Chondrocyte (in vitro differentiated cells): ENCODE data around the gene PPP6R1. TPM values are rescaled to one million over a fixed set of nuclear protein-coding genes. Genes with fewer than 3 reads are reported as not detected.

ENCODE experiments used
- DNase-seq: peaks from one replicate; pipeline ENCODE4 v3.0.0; 2021; ENCODE audit warnings: mixed read lengths, low spot score
- H3K27ac Mint-ChIP-seq: one replicate; pipeline ENCODE4 v1.8.0; 2021; ENCODE audit warnings: mild to moderate bottlenecking, moderate library complexity, mixed read lengths; ENCODE audit not compliant: unreplicated experiment
- H3K27me3 Mint-ChIP-seq: 2 replicates; pipeline ENCODE4 v1.8.0; 2021; ENCODE audit warnings: low read depth, mixed read lengths
- H3K36me3 Mint-ChIP-seq: 2 replicates; pipeline ENCODE4 v1.8.0; 2021; ENCODE audit warnings: low read depth, mixed read lengths
- H3K4me1 Mint-ChIP-seq: 2 replicates; pipeline ENCODE4 v1.8.0; 2021; ENCODE audit warnings: low read depth, mild to moderate bottlenecking, mixed read lengths
- H3K4me3 Mint-ChIP-seq: one replicate; pipeline ENCODE4 v1.8.0; 2021; ENCODE audit warnings: mild to moderate bottlenecking, moderate library complexity, mixed read lengths; ENCODE audit not compliant: unreplicated experiment
- H3K9me3 Mint-ChIP-seq: 2 replicates; pipeline ENCODE4 v1.8.0; 2021; ENCODE audit warnings: low read depth, mixed read lengths
- total RNA-seq: library from RNA; stranded (reverse); gene quantifications from 3 replicates; pipeline ENCODE4 v1.2.1, GENCODE V29; 2021
- TF ChIP-seq, protein P1 (sequence below): fragments of 200-600 bp; sonication (generic); IDR thresholded peaks from 2 replicates; pipeline ENCODE4 v1.5.0; 2021; ENCODE audit warnings: antibody characterized with exemption, mild to moderate bottlenecking, moderate library complexity

PPP6R1 gene
- total RNA-seq, 1 donor from 2014 or later, result 49.9 TPM

DNA sequence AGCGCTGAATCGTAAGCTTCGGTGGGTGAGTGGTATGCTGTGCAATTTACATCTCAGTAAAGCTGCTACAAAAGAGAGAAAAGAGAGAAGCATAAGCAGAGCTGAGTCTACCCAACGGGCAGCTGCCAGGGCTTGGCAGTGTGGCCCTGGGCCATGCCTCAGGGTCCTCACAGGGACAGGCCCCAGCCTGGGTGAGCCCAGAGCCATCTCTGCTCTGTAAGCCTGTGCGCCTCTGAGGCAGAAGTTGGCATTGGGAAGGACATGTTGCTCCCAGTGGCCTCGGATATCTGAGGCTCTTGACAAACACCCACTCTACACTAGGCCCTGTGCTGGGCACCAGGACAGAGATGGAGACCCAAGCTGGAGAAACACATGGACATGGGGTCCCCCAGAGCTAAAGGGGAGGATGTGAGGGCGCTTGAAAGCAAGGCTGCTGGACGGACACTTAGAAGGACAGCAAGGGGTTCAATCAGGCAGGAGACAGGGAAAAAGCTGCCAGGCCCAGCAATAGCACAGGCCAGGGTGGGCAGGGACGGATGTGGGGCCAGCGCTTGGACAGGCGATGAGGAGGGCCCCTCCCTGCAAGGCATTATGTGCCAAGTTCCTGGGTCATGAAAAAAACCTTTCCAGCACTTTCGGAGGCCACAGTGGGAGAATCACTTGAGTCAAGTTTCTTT lies 14.7 kb downstream of the PPP6R1 start:
- Mint-ChIP-seq H3K9me3 (no peaks in the 10 kb centered on the region), H3K27ac (no peak overlapping the region), H3K4me3 (no peak overlapping the region), H3K4me1 (peaks cover 15% of the 10 kb centered on the region), H3K27me3 (no peaks in the 10 kb centered on the region), H3K36me3 (peaks cover 16% of the 10 kb centered on the region)
- TF ChIP-seq, protein P1, sequence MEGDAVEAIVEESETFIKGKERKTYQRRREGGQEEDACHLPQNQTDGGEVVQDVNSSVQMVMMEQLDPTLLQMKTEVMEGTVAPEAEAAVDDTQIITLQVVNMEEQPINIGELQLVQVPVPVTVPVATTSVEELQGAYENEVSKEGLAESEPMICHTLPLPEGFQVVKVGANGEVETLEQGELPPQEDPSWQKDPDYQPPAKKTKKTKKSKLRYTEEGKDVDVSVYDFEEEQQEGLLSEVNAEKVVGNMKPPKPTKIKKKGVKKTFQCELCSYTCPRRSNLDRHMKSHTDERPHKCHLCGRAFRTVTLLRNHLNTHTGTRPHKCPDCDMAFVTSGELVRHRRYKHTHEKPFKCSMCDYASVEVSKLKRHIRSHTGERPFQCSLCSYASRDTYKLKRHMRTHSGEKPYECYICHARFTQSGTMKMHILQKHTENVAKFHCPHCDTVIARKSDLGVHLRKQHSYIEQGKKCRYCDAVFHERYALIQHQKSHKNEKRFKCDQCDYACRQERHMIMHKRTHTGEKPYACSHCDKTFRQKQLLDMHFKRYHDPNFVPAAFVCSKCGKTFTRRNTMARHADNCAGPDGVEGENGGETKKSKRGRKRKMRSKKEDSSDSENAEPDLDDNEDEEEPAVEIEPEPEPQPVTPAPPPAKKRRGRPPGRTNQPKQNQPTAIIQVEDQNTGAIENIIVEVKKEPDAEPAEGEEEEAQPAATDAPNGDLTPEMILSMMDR, result no peak
- no peak for DNase-seq

DNA sequence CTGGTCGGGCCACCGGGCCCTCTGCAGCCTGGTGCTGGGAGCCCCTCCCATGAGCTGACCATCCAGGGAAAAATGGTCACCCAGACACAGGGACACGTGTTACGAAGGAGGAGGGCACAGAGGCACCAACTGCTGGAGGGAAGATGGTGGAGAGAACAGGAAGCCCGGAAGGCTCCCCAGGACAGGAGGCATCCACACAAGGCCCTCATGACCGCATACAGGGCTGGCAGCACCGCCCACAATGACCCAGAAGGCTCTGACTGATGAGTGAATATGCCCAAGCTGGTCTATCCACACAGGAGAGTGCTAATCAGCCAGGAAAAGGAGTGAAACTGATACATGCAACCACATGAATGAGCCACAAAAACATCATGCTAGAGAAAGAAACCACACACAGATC lies 16.3 kb downstream of the PPP6R1 start:
- TF ChIP-seq, protein P1, result no peak
- Mint-ChIP-seq H3K27me3 (no peaks in the 10 kb centered on the region), H3K36me3 (peaks cover 23% of the 10 kb centered on the region), H3K9me3 (no peaks in the 10 kb centered on the region), H3K4me1 (peaks cover 1% of the 10 kb centered on the region), H3K4me3 (no peak overlapping the region), H3K27ac (no peak overlapping the region)
- DNase-seq, result peak; percentile 60

DNA sequence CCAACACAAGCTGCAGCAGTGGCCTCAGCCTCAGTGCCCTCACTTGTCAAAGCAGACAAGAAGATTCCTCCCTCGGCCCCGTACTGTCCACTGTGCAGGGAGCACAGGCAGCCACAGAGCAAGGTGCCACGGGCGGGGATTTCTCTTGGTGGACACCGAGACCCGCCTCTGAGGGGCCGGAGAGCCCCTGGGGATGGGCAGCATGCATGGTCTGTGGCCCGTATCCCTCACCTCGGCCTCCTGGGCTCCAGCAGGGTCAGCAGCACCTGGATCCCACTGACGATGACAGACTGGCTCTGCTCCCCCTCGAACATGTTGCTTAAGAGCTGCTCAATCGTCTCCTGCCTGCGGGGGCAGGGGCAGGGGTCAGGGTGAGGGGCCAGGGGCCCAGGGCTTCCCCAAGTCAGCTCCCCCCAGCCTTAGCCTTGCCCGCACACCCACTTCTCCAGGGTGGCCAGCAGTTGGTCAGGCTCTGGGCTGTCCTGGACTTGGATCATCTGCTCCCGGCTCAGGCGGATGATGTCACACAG lies 16.8 kb downstream of the PPP6R1 start:
- peak; percentile 80 for DNase-seq
- Mint-ChIP-seq H3K4me3 (no peak overlapping the region), H3K36me3 (peaks cover 28% of the 10 kb centered on the region), H3K27me3 (no peaks in the 10 kb centered on the region), H3K27ac (no peak overlapping the region), H3K4me1 (no peaks in the 10 kb centered on the region), H3K9me3 (no peaks in the 10 kb centered on the region)
- TF ChIP-seq, protein P1, result no peak

- Mint-ChIP-seq H3K27ac (no peak overlapping the region), H3K4me3 (no peak overlapping the region), H3K9me3 (no peaks in the 10 kb centered on the region), H3K4me1 (no peaks in the 10 kb centered on the region), H3K36me3 (peaks cover 32% of the 10 kb centered on the region), H3K27me3 (no peaks in the 10 kb centered on the region)
- TF ChIP-seq, protein P1, result no peak
- peak; percentile 90 for DNase-seq
Observed at GRCh38 chr19:55241143-55241934, 17.5 kb downstream of the PPP6R1 start.

- DNase-seq, result no peak
- Mint-ChIP-seq H3K4me1 (no peaks in the 10 kb centered on the region), H3K4me3 (no peak overlapping the region), H3K27me3 (no peaks in the 10 kb centered on the region), H3K9me3 (no peaks in the 10 kb centered on the region), H3K27ac (no peak overlapping the region), H3K36me3 (peaks cover 35% of the 10 kb centered on the region)
- TF ChIP-seq, protein P1, result no peak
Observed at GRCh38 chr19:55240713-55241020, 18.1 kb downstream of the PPP6R1 start.
